Ishikawa (cell line): ENCODE results near the gene HNF1A.

Source experiments
- CEBPB ChIP-seq: IDR thresholded peaks from 2 replicates; pipeline ENCODE4 v1.6.1; 2012
- CREB1 ChIP-seq: IDR thresholded peaks from 2 replicates; pipeline ENCODE4 v1.6.1; 2012; ENCODE audit warnings: low read depth
- EGR1 ChIP-seq: IDR thresholded peaks from 2 replicates; pipeline ENCODE4 v1.6.1; 2012
- EP300 ChIP-seq: IDR thresholded peaks from 2 replicates; pipeline ENCODE4 v1.6.1; 2012; ENCODE audit warnings: borderline replicate concordance
- FOXM1 ChIP-seq: IDR thresholded peaks from 2 replicates; pipeline ENCODE4 v1.6.1; 2012; ENCODE audit warnings: low read depth, borderline replicate concordance
- NFIC ChIP-seq: IDR thresholded peaks from 2 replicates; pipeline ENCODE4 v1.6.1; 2012
- RAD21 ChIP-seq: IDR thresholded peaks from 2 replicates; pipeline ENCODE4 v1.6.1; 2012; ENCODE audit warnings: low read depth
- TAF1 ChIP-seq: IDR thresholded peaks from 2 replicates; pipeline ENCODE4 v1.6.1; 2012; ENCODE audit warnings: low read depth, mild to moderate bottlenecking
- TCF12 ChIP-seq: IDR thresholded peaks from 2 replicates; pipeline ENCODE4 v1.6.1; 2012; ENCODE audit warnings: low read depth
- TEAD4 ChIP-seq: IDR thresholded peaks from 2 replicates; pipeline ENCODE4 v1.6.1; 2012
- YY1 ChIP-seq: IDR thresholded peaks from 2 replicates; pipeline ENCODE4 v1.6.1; 2012; ENCODE audit warnings: low read depth
- ZBTB7A ChIP-seq: IDR thresholded peaks from 2 replicates; pipeline ENCODE4 v1.6.1; 2012; ENCODE audit warnings: low read depth
- TF ChIP-seq, protein P1 (sequence below): IDR thresholded peaks from 2 replicates; pipeline ENCODE4 v1.6.1; 2012
- TF ChIP-seq, protein P2 (sequence below): IDR thresholded peaks from 2 replicates; pipeline ENCODE4 v1.6.1; 2012
- TF ChIP-seq, protein P3 (sequence below): IDR thresholded peaks from 2 replicates; pipeline ENCODE4 v1.6.1; 2012; ENCODE audit warnings: low read depth, mild to moderate bottlenecking

HNF1A gene

DNA sequence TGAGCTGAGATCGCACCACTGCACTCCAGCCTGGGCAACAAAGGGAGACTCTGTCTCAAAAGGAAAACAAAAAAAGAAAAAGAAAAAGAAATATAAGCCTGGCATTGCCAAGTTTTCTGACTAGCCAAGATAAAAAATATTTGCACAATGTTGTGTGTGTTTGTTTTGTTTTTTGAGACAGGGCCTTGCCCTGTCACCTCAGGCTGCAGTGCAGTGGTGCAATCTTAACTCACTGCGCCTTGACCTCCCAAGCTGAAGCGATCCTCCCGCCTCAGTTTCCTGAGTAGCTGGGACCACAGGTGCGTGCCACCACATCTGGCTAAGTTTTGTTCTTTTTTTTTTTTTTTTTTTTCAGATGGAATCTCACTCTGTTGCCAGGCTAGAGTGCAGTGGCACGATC lies 43.4 kb downstream of the HNF1A start:
- TF ChIP-seq, protein P1, sequence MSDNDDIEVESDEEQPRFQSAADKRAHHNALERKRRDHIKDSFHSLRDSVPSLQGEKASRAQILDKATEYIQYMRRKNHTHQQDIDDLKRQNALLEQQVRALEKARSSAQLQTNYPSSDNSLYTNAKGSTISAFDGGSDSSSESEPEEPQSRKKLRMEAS, result no peak
- TF ChIP-seq TCF12 (no peak), NFIC (no peak), YY1 (no peak), EP300 (no peak), EGR1 (no peak), TAF1 (no peak), TEAD4 (no peak), CEBPB (no peak), ZBTB7A (no peak), FOXM1 (no peak), RAD21 (no peak), CREB1 (no peak)
- TF ChIP-seq, protein P2, sequence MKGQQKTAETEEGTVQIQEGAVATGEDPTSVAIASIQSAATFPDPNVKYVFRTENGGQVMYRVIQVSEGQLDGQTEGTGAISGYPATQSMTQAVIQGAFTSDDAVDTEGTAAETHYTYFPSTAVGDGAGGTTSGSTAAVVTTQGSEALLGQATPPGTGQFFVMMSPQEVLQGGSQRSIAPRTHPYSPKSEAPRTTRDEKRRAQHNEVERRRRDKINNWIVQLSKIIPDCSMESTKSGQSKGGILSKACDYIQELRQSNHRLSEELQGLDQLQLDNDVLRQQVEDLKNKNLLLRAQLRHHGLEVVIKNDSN, result no peak
- TF ChIP-seq, protein P3, sequence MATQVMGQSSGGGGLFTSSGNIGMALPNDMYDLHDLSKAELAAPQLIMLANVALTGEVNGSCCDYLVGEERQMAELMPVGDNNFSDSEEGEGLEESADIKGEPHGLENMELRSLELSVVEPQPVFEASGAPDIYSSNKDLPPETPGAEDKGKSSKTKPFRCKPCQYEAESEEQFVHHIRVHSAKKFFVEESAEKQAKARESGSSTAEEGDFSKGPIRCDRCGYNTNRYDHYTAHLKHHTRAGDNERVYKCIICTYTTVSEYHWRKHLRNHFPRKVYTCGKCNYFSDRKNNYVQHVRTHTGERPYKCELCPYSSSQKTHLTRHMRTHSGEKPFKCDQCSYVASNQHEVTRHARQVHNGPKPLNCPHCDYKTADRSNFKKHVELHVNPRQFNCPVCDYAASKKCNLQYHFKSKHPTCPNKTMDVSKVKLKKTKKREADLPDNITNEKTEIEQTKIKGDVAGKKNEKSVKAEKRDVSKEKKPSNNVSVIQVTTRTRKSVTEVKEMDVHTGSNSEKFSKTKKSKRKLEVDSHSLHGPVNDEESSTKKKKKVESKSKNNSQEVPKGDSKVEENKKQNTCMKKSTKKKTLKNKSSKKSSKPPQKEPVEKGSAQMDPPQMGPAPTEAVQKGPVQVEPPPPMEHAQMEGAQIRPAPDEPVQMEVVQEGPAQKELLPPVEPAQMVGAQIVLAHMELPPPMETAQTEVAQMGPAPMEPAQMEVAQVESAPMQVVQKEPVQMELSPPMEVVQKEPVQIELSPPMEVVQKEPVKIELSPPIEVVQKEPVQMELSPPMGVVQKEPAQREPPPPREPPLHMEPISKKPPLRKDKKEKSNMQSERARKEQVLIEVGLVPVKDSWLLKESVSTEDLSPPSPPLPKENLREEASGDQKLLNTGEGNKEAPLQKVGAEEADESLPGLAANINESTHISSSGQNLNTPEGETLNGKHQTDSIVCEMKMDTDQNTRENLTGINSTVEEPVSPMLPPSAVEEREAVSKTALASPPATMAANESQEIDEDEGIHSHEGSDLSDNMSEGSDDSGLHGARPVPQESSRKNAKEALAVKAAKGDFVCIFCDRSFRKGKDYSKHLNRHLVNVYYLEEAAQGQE, result no peak

DNA sequence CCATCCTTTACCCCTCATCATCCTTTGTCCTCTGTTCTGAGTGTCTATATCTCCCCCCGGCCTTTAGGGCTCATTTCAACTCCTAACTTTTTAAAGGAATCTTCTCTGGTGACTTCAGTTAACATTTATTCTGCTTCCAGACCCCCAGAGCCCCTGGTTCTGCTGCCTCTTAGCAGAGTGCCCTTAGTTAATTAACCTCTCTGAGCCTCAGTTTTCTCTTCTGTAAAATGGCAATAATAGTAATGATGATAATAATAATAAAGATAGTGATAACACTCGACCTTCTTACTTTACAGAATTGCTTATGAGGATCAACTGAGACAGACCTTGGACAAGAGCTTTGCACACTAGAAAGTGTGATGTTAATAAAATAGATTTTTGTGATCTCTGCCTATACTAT lies 44.4 kb downstream of the HNF1A start:
- TF ChIP-seq RAD21, result no peak
- TF ChIP-seq ZBTB7A, result no peak
- no peak for TF ChIP-seq TAF1
- TF ChIP-seq, protein P1, result no peak
- TF ChIP-seq, protein P3, result no peak

DNA sequence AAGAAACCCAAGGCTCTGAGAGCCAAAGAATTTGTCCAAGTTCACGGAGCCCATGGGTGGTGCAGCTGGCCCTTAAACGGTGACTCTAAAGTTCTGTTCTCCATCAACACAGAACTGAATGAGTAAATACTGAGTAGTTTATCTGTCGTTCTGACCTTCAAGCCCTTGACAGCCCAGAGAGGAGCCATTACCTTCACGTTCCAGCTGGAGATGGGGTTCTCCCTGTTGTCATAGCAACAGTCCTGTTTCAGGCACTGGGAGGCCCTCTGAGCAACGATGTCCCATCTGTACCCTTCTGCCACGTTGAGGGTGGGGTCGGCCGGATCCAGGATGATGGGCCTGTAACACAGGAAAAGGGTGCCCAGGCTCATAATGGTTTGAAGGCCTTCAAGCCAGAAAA lies 45.5 kb downstream of the HNF1A start:
- TF ChIP-seq, protein P2, result no peak
- TF ChIP-seq YY1 (no peak), FOXM1 (no peak), TEAD4 (no peak), CREB1 (no peak), TAF1 (no peak), CEBPB (no peak), ZBTB7A (no peak), EGR1 (no peak), EP300 (no peak)
- TF ChIP-seq, protein P3, result no peak

DNA sequence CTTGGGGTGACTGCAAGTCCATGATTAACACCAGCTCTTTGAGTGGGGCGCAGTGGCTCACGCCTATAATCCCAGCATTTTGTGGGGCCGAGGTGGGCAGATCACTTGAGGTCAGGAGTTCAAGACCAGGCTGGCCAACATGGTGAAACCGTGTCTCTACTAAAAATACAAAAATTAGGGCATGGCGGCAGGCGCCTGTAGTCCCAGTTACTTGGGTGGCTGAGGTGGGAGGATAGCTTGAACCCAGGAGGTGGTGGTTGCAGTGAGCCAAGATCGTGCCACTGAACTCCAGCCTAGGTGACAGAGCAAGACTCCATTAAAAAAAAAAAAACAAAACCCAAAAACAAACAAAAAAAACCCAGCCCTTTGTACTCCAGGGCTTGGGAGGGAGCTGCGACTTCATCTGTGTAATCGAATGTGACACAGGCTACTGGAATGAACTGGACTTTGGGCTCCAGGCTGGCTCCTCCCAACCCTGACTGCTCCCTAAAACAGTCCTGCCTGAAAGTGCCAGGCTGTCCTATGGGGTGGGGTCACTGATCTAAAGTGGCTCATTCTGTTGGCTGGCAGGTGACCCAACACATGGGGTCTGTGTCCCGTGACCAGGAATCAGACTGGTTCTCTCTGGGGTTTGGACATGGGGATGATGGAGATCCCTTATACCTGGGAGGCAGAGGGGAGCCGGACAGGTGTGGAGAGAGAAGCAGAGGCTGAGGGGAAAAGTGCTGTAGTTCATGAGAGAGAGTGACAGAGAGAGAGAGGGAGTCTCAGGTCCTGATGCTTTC lies 47.3 kb downstream of the HNF1A start:
- no peak for TF ChIP-seq EP300
- no peak for TF ChIP-seq CEBPB
- TF ChIP-seq FOXM1, result no peak
- TF ChIP-seq NFIC, result no peak
- no peak for TF ChIP-seq TCF12
- no peak for TF ChIP-seq TAF1
- no peak for TF ChIP-seq YY1
- TF ChIP-seq, protein P1, result no peak
- no peak for TF ChIP-seq ZBTB7A
- no peak for TF ChIP-seq EGR1
- TF ChIP-seq TEAD4, result no peak
- TF ChIP-seq, protein P2, result no peak
- TF ChIP-seq RAD21, result no peak
- TF ChIP-seq, protein P3, result no peak
